Hepatocyte (in vitro differentiated cells): ENCODE data around the gene SLC25A34. TPM values are rescaled to one million over a fixed set of nuclear protein-coding genes. Genes with fewer than 3 reads are reported as not detected.
"Not testable (repeated sequence)": the region's sequence is repeated elsewhere in the genome, so short reads cannot be mapped to it uniquely, and the experiment has no call there.

Source experiments
- DNase-seq: peaks from one replicate; pipeline ENCODE4 v3.0.0-alpha.2; 2016; ENCODE audit warnings: low spot score
- H2AFZ ChIP-seq: fragments of 200-600 bp; sonication (generic); 2 replicates; pipeline ENCODE4 v1.6.0; 2016; ENCODE audit warnings: antibody characterized with exemption, mild to moderate bottlenecking
- H3K27ac ChIP-seq: fragments of 200-600 bp; sonication (generic); 2 replicates; pipeline ENCODE4 v1.5.1; 2016; ENCODE audit warnings: mild to moderate bottlenecking
- H3K27me3 ChIP-seq: fragments of 200-600 bp; sonication (generic); 2 replicates; pipeline ENCODE4 v1.6.1; 2016
- H3K36me3 ChIP-seq: fragments of 200-600 bp; sonication (generic); replicated peaks from 2 replicates; pipeline ENCODE4 v1.5.1; 2016; ENCODE audit warnings: low read depth; ENCODE audit not compliant: insufficient read depth
- H3K4me1 ChIP-seq: fragments of 200-600 bp; sonication (generic); 2 replicates; pipeline ENCODE4 v1.5.1; 2016; ENCODE audit warnings: mild to moderate bottlenecking, moderate library complexity; ENCODE audit not compliant: insufficient read depth
- H3K4me2 ChIP-seq: fragments of 200-600 bp; sonication (generic); 2 replicates; pipeline ENCODE4 v1.6.0; 2016
- H3K4me3 ChIP-seq: fragments of 200-600 bp; sonication (generic); 2 replicates; pipeline ENCODE4 v1.5.1; 2016; ENCODE audit warnings: mild to moderate bottlenecking
- H3K79me2 ChIP-seq: fragments of 200-600 bp; sonication (generic); 2 replicates; pipeline ENCODE4 v1.6.0; 2017; ENCODE audit warnings: mild to moderate bottlenecking
- H3K9me2 ChIP-seq: fragments of 200-600 bp; sonication (generic); replicated peaks from 2 replicates; pipeline ENCODE4 v1.6.0; 2017; ENCODE audit warnings: mild to moderate bottlenecking; ENCODE audit not compliant: insufficient read depth
- H3K9me3 ChIP-seq: fragments of 200-600 bp; sonication (generic); 2 replicates; pipeline ENCODE4 v1.5.1; 2016; ENCODE audit warnings: low read depth, mild to moderate bottlenecking
- H4K20me1 ChIP-seq: fragments of 200-600 bp; sonication (generic); 2 replicates; pipeline ENCODE4 v1.6.0; 2016; ENCODE audit warnings: mild to moderate bottlenecking; ENCODE audit not compliant: insufficient read depth, poor library complexity, severe bottlenecking
- EZH2 ChIP-seq: fragments of 200-600 bp; sonication (generic); IDR thresholded peaks from 2 replicates; pipeline ENCODE4 v1.6.1; 2016; ENCODE audit warnings: antibody characterized with exemption, mild to moderate bottlenecking, borderline replicate concordance
- EZH2phosphoT487 ChIP-seq: fragments of 200-600 bp; sonication (generic); IDR thresholded peaks from one replicate; pipeline ENCODE4 v1.6.1; 2018; ENCODE audit warnings: antibody characterized with exemption, mild to moderate bottlenecking, low read depth, moderate library complexity; ENCODE audit not compliant: unreplicated experiment, severe bottlenecking
- WGBS: methylation state at CpG from one replicate; pipeline ENCODE4 v1.1.6; 2016; ENCODE audit warnings: low lambda C conversion rate; ENCODE audit errors: missing lambda C conversion rate; 5-methylcytosine and 5-hydroxymethylcytosine counted together
- polyA plus RNA-seq: library from polyadenylated mRNA; unstranded; fragments of >200 nt; fragmentation: Nextera tagmentation; extraction: Ambion mirVana; gene quantifications from 2 replicates; pipeline ENCODE4 v1.2.1, GENCODE V29; 2016
- total RNA-seq: library from RNA; depleted of rRNA; stranded (reverse); fragments of >200 nt; gene quantifications from 2 replicates; pipeline ENCODE4 v1.2.3, GENCODE V29; 2014
- TF ChIP-seq, protein P1 (sequence below): fragments of 200-600 bp; sonication (generic); IDR thresholded peaks from 2 replicates; pipeline ENCODE4 v1.5.1; 2016; ENCODE audit warnings: antibody characterized with exemption, mild to moderate bottlenecking; ENCODE audit not compliant: poor library complexity

SLC25A34 gene
- total and polyA plus RNA-seq, 2 experiments from 2014 or later = 0.71 to 0.87 TPM

DNA sequence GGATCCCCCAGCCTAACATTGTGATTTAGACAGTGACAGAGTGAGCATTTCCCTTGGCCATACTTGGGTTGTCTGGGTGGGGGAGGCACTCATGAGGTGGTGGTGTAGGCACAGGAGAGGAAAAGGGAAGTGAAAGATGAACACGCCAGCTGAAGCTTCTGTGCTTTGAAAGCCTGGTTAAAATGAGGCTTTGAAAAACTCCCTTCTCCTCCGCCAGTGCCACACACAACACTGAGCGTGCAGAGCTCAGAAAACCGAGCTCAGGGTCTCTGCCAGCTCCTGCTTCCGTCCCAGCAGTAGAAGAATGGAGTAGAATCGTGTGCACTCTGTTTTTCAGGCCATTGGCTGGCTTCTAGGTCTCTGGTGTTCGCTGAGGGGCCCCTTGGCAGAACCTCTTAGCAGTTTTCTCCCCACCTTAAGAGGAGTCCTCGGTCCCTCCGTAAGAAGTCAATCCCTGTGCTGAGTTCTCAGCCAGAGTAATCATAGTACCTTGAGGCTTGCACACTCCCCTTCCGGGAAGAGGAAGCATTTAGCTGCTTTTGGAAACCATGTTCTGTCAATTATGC is 39.0 kb upstream of the SLC25A34 start:
- Histone ChIP-seq H3K9me2 (no peaks in the 10 kb centered on the region), H3K79me2 (peaks cover 99% of the 10 kb centered on the region), H3K27me3 (no peaks in the 10 kb centered on the region), H3K4me2 (no peak overlapping the region), H4K20me1 (peaks cover 13% of the 10 kb centered on the region), H3K9me3 (no peaks in the 10 kb centered on the region), H3K36me3 (no peaks in the 10 kb centered on the region), H3K4me1 (no peaks in the 10 kb centered on the region), H3K4me3 (no peak overlapping the region), H3K27ac (no peak overlapping the region), H2AFZ (no peak overlapping the region)
- TF ChIP-seq, protein P1, sequence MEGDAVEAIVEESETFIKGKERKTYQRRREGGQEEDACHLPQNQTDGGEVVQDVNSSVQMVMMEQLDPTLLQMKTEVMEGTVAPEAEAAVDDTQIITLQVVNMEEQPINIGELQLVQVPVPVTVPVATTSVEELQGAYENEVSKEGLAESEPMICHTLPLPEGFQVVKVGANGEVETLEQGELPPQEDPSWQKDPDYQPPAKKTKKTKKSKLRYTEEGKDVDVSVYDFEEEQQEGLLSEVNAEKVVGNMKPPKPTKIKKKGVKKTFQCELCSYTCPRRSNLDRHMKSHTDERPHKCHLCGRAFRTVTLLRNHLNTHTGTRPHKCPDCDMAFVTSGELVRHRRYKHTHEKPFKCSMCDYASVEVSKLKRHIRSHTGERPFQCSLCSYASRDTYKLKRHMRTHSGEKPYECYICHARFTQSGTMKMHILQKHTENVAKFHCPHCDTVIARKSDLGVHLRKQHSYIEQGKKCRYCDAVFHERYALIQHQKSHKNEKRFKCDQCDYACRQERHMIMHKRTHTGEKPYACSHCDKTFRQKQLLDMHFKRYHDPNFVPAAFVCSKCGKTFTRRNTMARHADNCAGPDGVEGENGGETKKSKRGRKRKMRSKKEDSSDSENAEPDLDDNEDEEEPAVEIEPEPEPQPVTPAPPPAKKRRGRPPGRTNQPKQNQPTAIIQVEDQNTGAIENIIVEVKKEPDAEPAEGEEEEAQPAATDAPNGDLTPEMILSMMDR = no peak
- no peak for TF ChIP-seq EZH2
- TF ChIP-seq EZH2phosphoT487 = no peak
- WGBS = 89% methylated on average over 10 of the region's 10 CpGs
- DNase-seq = no peak

DNA sequence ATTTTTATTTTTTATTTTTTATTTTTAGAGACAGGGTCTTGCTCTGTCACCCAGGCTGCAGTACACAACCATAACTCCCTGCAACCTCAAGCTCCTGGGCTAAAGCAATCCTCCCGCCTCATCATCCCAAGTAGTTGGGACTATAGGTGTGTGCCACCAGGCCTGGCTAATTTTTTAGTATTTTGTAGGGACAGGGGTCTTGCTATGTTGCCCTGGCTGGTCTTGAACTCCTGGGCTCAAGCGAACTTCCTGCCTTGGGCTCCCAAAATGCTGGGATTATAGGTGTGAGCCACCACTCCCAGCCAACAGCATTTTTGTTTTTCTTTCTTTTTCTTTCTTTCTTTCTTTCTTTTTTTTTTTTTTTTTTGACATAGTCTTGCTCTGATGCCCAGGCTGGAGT is 37.9 kb upstream of the SLC25A34 start:
- no peaks in the 10 kb centered on the region for H3K9me3 ChIP-seq
- no peak for DNase-seq
- no peak overlapping the region for H3K4me3 ChIP-seq
- H3K4me1 ChIP-seq = peaks cover 5% of the 10 kb centered on the region
- TF ChIP-seq, protein P1 = no peak
- TF ChIP-seq EZH2phosphoT487 = no peak
- no peak for TF ChIP-seq EZH2
- H3K27ac ChIP-seq = no peak overlapping the region
- peaks cover 9% of the 10 kb centered on the region for H4K20me1 ChIP-seq
- 97% methylated on average over 2 of the region's 2 CpGs for WGBS
- peaks cover 96% of the 10 kb centered on the region for H3K79me2 ChIP-seq
- H3K4me2 ChIP-seq = no peak overlapping the region
- H3K9me2 ChIP-seq = no peaks in the 10 kb centered on the region
- no peak overlapping the region for H2AFZ ChIP-seq
- H3K36me3 ChIP-seq = no peaks in the 10 kb centered on the region
- no peaks in the 10 kb centered on the region for H3K27me3 ChIP-seq

DNA sequence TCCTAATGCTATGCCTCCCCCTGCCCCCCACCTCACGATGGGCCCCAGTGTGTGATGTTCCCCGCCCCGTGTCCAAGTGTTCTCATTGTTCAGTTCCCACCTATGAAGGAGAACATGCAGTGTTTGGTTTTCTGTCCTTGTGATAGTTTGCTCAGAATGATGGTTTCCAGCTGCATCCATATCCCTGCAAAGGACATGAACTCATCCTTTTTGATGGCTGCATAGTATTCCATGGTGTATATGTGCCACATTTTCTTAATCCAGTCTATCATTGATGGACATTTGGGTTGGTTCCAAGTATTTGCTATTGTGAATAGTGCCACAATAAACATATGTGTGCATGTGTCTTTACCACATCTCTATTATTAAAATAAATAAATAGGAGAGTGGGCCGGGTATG is 36.7 kb upstream of the SLC25A34 start:
- H3K27ac ChIP-seq, H2AFZ ChIP-seq, H3K27me3 ChIP-seq, H3K9me3 ChIP-seq, H3K9me2 ChIP-seq, DNase-seq, H3K36me3 ChIP-seq, H3K4me2 ChIP-seq, H3K4me3 ChIP-seq, H4K20me1 ChIP-seq: not testable (repeated sequence)
- Histone ChIP-seq H3K4me1 (peaks cover 14% of the 10 kb centered on the region), H3K79me2 (peaks cover 90% of the 10 kb centered on the region)
- WGBS = 95% methylated on average over 4 of the region's 4 CpGs

DNA sequence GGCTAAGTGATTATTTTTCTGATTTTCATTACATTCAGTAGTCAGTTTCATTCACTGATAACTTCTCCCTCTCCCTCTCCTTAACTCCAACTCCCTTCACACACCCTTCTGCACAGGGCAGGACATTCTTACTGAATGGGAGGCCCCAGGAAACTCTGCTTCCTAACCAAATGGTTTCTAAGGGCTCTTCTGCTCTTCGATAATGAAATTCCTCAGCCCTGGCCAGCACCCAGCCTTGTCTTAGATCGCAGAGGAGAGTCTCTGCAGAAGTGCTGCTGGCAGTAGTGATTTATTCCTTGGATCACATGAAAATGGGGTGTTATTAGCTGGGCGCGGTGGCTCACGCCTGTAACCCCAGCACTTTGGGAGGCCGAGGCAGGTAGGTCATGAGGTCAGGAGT is 35.5 kb upstream of the SLC25A34 start:
- no peak overlapping the region for H3K27ac ChIP-seq
- H3K27me3 ChIP-seq = no peaks in the 10 kb centered on the region
- peaks cover 88% of the 10 kb centered on the region for H3K79me2 ChIP-seq
- WGBS = 81% methylated on average over 6 of the region's 6 CpGs
- no peak overlapping the region for H3K4me3 ChIP-seq
- TF ChIP-seq EZH2phosphoT487 = no peak
- no peak for TF ChIP-seq EZH2
- TF ChIP-seq, protein P1 = no peak
- DNase-seq = no peak
- no peaks in the 10 kb centered on the region for H3K9me2 ChIP-seq
- peaks cover 14% of the 10 kb centered on the region for H3K4me1 ChIP-seq
- H3K36me3 ChIP-seq = no peaks in the 10 kb centered on the region
- H4K20me1 ChIP-seq = peaks cover 5% of the 10 kb centered on the region
- H3K9me3 ChIP-seq = no peaks in the 10 kb centered on the region
- H3K4me2 ChIP-seq = no peak overlapping the region
- H2AFZ ChIP-seq = no peak overlapping the region
